Fibroblast of lung (primary cell): ENCODE data around the gene NUP160. TPM values are rescaled to one million over a fixed set of nuclear protein-coding genes. Genes with fewer than 3 reads are reported as not detected.
"Not testable (repeated sequence)": the region's sequence is repeated elsewhere in the genome, so short reads cannot be mapped to it uniquely, and the experiment has no call there.

Experiments
- DNase-seq, 2 donors: peaks; one replicate each; pipeline versions ENCODE4 v3.0.0 to v3.0.0-alpha.2; 2010; ENCODE audit warnings: low read depth in 2 of 2
- H2AFZ ChIP-seq: 2 replicates; pipeline ENCODE4 v1.5.1; 2012; ENCODE audit warnings: low read length, control low read depth, inconsistent platforms
- H3K27ac ChIP-seq: 2 replicates; pipeline ENCODE4 v1.5.1; 2011; ENCODE audit warnings: low read length, control low read depth; ENCODE audit not compliant: insufficient read depth
- H3K27me3 ChIP-seq: 2 replicates; pipeline ENCODE4 v1.5.1; 2011; ENCODE audit warnings: mild to moderate bottlenecking, low read length; ENCODE audit not compliant: control insufficient read depth, insufficient read depth
- H3K36me3 ChIP-seq: 2 replicates; pipeline ENCODE4 v1.5.1; 2011; ENCODE audit warnings: low read length; ENCODE audit not compliant: control insufficient read depth, insufficient read depth
- H3K4me1 ChIP-seq: 2 replicates; pipeline ENCODE4 v1.5.1; 2011; ENCODE audit warnings: low read length; ENCODE audit not compliant: control insufficient read depth, insufficient read depth; ENCODE audit errors: extremely low read depth
- H3K4me2 ChIP-seq: 2 replicates; pipeline ENCODE4 v1.5.1; 2011; ENCODE audit warnings: low read length, control low read depth; ENCODE audit not compliant: insufficient read depth; ENCODE audit errors: extremely low read depth
- H3K4me3 ChIP-seq, 4 experiments: fragments of 200-600 bp in 1 of 4; sonication (generic) in 1 of 4; replicated peaks in 1 of 4; 2 replicates each; pipeline ENCODE4 v1.5.1; 2011 to 2016; ENCODE audit warnings: low read length in 4 of 4, low read depth in 3 of 4, mild to moderate bottlenecking in 3 of 4, control low read depth in 2 of 4, inconsistent platforms in 1 of 4, mixed read lengths in 1 of 4; ENCODE audit not compliant: insufficient read depth in 1 of 4; ENCODE audit errors: control extremely low read depth in 1 of 4
- H3K79me2 ChIP-seq: 2 replicates; pipeline ENCODE4 v1.5.1; 2012; ENCODE audit warnings: mild to moderate bottlenecking, low read length, inconsistent platforms; ENCODE audit not compliant: control insufficient read depth, insufficient read depth
- H3K9ac ChIP-seq: 2 replicates; pipeline ENCODE4 v1.5.1; 2011; ENCODE audit warnings: mild to moderate bottlenecking, low read length, control low read depth; ENCODE audit not compliant: insufficient read depth
- H3K9me3 ChIP-seq: 2 replicates; pipeline ENCODE4 v1.5.1; 2012; ENCODE audit warnings: low read depth, low read length; ENCODE audit not compliant: control insufficient read depth, insufficient read depth
- H4K20me1 ChIP-seq: 2 replicates; pipeline ENCODE4 v1.5.1; 2011; ENCODE audit warnings: low read length; ENCODE audit not compliant: control insufficient read depth, insufficient read depth; ENCODE audit errors: extremely low read depth
- CTCF ChIP-seq, 2 donors: IDR thresholded peaks in 1 of 2; conservative IDR thresholded peaks in 1 of 2; 1 replicate in 1 of 2; 2 replicates in 1 of 2; pipeline ENCODE4 v1.5.1; 2011 to 2012; ENCODE audit warnings: low read length in 2 of 2, control low read depth in 1 of 2, inconsistent platforms in 1 of 2, low read depth in 1 of 2, mild to moderate bottlenecking in 1 of 2
- EZH2 ChIP-seq: IDR thresholded peaks from 2 replicates; pipeline ENCODE4 v1.5.1; 2012; ENCODE audit warnings: low read length, control low read depth, mild to moderate bottlenecking; ENCODE audit errors: missing control alignments
- polyA plus RNA-seq, 2 donors: library from polyadenylated mRNA; depleted of rRNA in 1 of 2; stranded (reverse) in 1 of 2; unstranded in 1 of 2; fragments of >200 nt; gene quantifications; 2 replicates each; pipeline ENCODE4 v1.2.1, GENCODE V29; 2011 to 2012; ENCODE audit warnings: missing spikeins in 1 of 2
- total RNA-seq: library from RNA; depleted of rRNA; stranded (reverse); fragments of >200 nt; gene quantifications from 2 replicates; pipeline ENCODE4 v1.2.1, GENCODE V29; 2014

The NUP160 gene
- total and polyA plus RNA-seq, 2 donors (not counting 1 experiment from before 2014, with no cell fraction given) = 25.8 to 25.9 TPM

GRCh38 chr11:47889714-47890441 lies 41.7 kb upstream of the NUP160 start:
- Histone ChIP-seq H3K27me3 (no peaks in the 10 kb centered on the region), H3K4me2 (no peak overlapping the region), H3K79me2 (no peaks in the 10 kb centered on the region), H3K36me3 (no peaks in the 10 kb centered on the region), H2AFZ (no peak overlapping the region), H3K27ac (no peak overlapping the region), H4K20me1 (no peaks in the 10 kb centered on the region), H3K4me3 (no peak overlapping the region), H3K4me1 (peaks cover 5% of the 10 kb centered on the region), H3K9me3 (no peaks in the 10 kb centered on the region), H3K9ac (no peak overlapping the region)
- DNase-seq = no peak
- no peak for TF ChIP-seq CTCF (conservative IDR thresholded peaks at IDR 0.05 in 1 of 2, IDR thresholded peaks at IDR 0.05 in 1 of 2; ENCODE audit: low read depth in 1 of 2, low read length in 2 of 2)
- TF ChIP-seq EZH2 = no peak

- peaks cover 5% of the 10 kb centered on the region for H3K4me1 ChIP-seq
- no peak overlapping the region for H3K27ac ChIP-seq
- H3K4me2 ChIP-seq = no peak overlapping the region
- no peak for DNase-seq
- TF ChIP-seq CTCF (conservative IDR thresholded peaks at IDR 0.05 in 1 of 2, IDR thresholded peaks at IDR 0.05 in 1 of 2; ENCODE audit: low read depth in 1 of 2, low read length in 2 of 2) (no peak), EZH2 (no peak)
- no peaks in the 10 kb centered on the region for H4K20me1 ChIP-seq
- no peak overlapping the region for H2AFZ ChIP-seq
- H3K79me2 ChIP-seq = no peaks in the 10 kb centered on the region
- H3K9me3 ChIP-seq = no peaks in the 10 kb centered on the region
- no peaks in the 10 kb centered on the region for H3K36me3 ChIP-seq
- no peak overlapping the region for H3K4me3 ChIP-seq
- H3K27me3 ChIP-seq = no peaks in the 10 kb centered on the region
- H3K9ac ChIP-seq = no peak overlapping the region
Measured at GRCh38 chr11:47887910-47888569, 39.9 kb upstream of the NUP160 start.

GRCh38 chr11:47886096-47886495 lies 37.9 kb upstream of the NUP160 start:
- H3K27ac ChIP-seq = peak overlapping the region; percentile 51

GRCh38 chr11:47882437-47882836 lies 34.3 kb upstream of the NUP160 start:
- not testable (repeated sequence) for DNase-seq, H3K79me2 ChIP-seq, H3K9ac ChIP-seq, H3K9me3 ChIP-seq, H3K4me1 ChIP-seq, H4K20me1 ChIP-seq, H3K36me3 ChIP-seq, H3K4me2 ChIP-seq, H3K27me3 ChIP-seq, H2AFZ ChIP-seq, H3K27ac ChIP-seq, H3K4me3 ChIP-seq

More at GRCh38 chr11:47886096-47886495, 37.9 kb upstream of the NUP160 start:
- H3K4me3 ChIP-seq = peak overlapping the region in 1 of 4 experiments; percentile 23
- H3K4me2 ChIP-seq = peak overlapping the region; percentile 78
- no peaks in the 10 kb centered on the region for H3K9me3 ChIP-seq
- peak; percentile 63 to 79 for DNase-seq
- no peaks in the 10 kb centered on the region for H4K20me1 ChIP-seq
- no peak overlapping the region for H3K9ac ChIP-seq
- peaks cover 5% of the 10 kb centered on the region for H3K4me1 ChIP-seq
- no peaks in the 10 kb centered on the region for H3K36me3 ChIP-seq
- H2AFZ ChIP-seq = peak overlapping the region; percentile 78
- H3K27me3 ChIP-seq = no peaks in the 10 kb centered on the region
- H3K79me2 ChIP-seq = no peaks in the 10 kb centered on the region
- TF ChIP-seq CTCF (conservative IDR thresholded peaks at IDR 0.05 in 1 of 2, IDR thresholded peaks at IDR 0.05 in 1 of 2; ENCODE audit: low read depth in 1 of 2, low read length in 2 of 2) (no peak), EZH2 (no peak)
